ENCODE results near the gene FNDC3B. TPM values are rescaled to one million over a fixed set of nuclear protein-coding genes. Genes with fewer than 3 reads are reported as not detected.

FNDC3B gene
- total RNA-seq, 1 donor from 2014 or later = 79.2 TPM

DNA sequence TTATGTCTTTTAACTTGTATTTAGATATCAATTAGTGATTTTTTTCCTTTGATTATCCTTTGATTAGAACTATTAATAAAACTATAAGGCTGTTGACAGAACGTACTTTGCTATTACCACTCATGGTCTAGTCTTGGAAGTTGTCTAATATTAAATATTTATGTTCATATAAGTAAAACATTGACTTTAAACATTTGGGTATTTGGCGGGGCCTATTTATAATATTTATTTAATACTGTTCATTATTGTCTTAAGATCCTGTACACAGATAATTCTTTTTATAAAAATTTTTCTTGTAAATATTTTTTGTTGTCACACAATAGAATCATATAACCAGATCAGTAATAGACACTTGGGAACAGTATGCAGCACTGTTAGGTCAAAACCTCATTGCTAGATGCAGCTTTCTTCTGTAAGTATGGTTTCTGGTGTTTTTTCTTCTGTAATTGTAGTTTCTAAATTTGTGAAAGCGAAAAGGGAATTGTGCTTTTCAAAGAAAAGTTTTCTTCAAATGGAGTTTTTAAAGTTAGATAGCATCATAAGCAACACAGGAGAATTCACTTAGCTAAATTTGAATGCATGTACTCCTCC is 93.4 kb downstream of the FNDC3B start:
- no peak overlapping the region for H3K27ac Mint-ChIP-seq
- H3K27me3 Mint-ChIP-seq = no peaks in the 10 kb centered on the region
- peaks cover 54% of the 10 kb centered on the region for H3K4me1 Mint-ChIP-seq (ENCODE audit: unreplicated experiment)
- TF ChIP-seq, protein P1, sequence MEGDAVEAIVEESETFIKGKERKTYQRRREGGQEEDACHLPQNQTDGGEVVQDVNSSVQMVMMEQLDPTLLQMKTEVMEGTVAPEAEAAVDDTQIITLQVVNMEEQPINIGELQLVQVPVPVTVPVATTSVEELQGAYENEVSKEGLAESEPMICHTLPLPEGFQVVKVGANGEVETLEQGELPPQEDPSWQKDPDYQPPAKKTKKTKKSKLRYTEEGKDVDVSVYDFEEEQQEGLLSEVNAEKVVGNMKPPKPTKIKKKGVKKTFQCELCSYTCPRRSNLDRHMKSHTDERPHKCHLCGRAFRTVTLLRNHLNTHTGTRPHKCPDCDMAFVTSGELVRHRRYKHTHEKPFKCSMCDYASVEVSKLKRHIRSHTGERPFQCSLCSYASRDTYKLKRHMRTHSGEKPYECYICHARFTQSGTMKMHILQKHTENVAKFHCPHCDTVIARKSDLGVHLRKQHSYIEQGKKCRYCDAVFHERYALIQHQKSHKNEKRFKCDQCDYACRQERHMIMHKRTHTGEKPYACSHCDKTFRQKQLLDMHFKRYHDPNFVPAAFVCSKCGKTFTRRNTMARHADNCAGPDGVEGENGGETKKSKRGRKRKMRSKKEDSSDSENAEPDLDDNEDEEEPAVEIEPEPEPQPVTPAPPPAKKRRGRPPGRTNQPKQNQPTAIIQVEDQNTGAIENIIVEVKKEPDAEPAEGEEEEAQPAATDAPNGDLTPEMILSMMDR (conservative IDR thresholded peaks at IDR 0.05) = no peak
- peaks cover 26% of the 10 kb centered on the region for H3K36me3 Mint-ChIP-seq
- H3K9me3 Mint-ChIP-seq = no peaks in the 10 kb centered on the region
- H3K4me3 Mint-ChIP-seq = no peak overlapping the region
- no peak for DNase-seq (ENCODE audit: extremely low spot score, unreplicated experiment)

DNA sequence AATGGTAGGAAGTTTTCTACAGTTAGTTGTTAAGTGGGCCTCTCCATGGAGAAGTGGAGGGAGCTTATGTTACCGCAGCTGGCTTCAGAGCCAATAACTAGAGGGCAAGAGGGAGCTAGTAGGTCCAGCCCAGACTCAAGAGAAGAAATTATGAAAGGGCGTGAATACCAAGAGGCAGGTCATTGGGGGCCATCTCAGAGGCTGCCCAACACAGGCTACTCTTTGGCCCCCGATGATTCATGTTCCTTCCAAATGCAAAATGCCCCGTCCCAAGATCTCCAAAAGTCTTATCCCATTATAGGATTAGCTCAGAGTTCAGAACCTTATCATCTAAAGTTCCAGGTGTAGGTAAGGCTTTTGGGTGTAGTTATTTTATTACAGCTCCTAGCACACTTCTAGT is 94.5 kb downstream of the FNDC3B start:
- H3K27ac Mint-ChIP-seq = no peak overlapping the region

DNA sequence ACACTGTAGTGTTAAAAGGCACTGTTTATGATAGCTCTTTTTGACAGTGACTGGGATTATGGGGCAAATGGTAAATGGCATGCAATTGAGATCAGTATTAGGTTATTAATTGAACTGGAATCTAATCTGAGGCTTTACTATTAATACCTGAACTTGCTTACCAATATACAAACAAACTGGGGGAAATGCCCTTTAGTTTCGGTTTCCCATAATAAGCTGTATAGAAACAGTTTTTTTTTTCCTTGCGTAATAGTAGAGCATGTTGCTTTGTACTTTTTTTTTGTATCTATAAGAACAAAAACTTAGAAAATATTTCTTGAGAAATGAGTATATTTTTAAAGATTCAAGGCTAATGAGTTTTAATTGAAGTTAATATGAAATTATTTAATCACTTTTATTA is 95.0 kb downstream of the FNDC3B start:
- Mint-ChIP-seq H3K4me3 (no peak overlapping the region), H3K4me1 (ENCODE audit: unreplicated experiment) (peaks cover 53% of the 10 kb centered on the region), H3K27ac (no peak overlapping the region), H3K36me3 (peaks cover 26% of the 10 kb centered on the region), H3K27me3 (no peaks in the 10 kb centered on the region), H3K9me3 (no peaks in the 10 kb centered on the region)
- DNase-seq (ENCODE audit: extremely low spot score, unreplicated experiment) = no peak
- TF ChIP-seq, protein P1 (conservative IDR thresholded peaks at IDR 0.05) = no peak

More for the DNA sequence above, 94.5 kb downstream of the FNDC3B start:
- Mint-ChIP-seq H3K4me3 (no peak overlapping the region), H3K9me3 (no peaks in the 10 kb centered on the region), H3K27me3 (no peaks in the 10 kb centered on the region), H3K4me1 (ENCODE audit: unreplicated experiment) (peaks cover 52% of the 10 kb centered on the region), H3K36me3 (peaks cover 26% of the 10 kb centered on the region)
- no peak for DNase-seq (ENCODE audit: extremely low spot score, unreplicated experiment)
- TF ChIP-seq, protein P1 (conservative IDR thresholded peaks at IDR 0.05) = no peak

DNA sequence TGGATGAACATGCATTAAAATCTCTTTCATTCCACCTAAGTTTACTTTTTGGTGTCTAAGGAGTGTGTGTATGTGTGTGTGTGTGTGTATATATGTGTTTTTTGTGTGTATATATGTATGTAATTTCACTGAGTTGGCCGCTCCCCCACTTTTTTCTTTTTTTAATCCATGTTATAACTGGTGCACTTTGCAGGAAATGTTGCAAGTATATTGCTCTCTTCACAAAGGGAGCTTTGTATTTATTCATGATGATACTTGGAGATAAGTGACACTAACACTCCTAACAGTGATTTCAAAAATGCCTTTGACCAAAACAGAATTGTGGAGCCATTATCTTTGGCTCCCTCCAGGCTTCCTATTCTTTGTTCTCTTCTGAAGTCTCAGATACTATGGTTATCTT is 95.8 kb downstream of the FNDC3B start:
- no peaks in the 10 kb centered on the region for H3K27me3 Mint-ChIP-seq
- TF ChIP-seq, protein P1 (conservative IDR thresholded peaks at IDR 0.05) = no peak
- H3K36me3 Mint-ChIP-seq = peaks cover 26% of the 10 kb centered on the region
- H3K27ac Mint-ChIP-seq = no peak overlapping the region
- no peaks in the 10 kb centered on the region for H3K9me3 Mint-ChIP-seq
- H3K4me3 Mint-ChIP-seq = no peak overlapping the region
- DNase-seq (ENCODE audit: extremely low spot score, unreplicated experiment) = no peak
- H3K4me1 Mint-ChIP-seq (ENCODE audit: unreplicated experiment) = peaks cover 48% of the 10 kb centered on the region

DNA sequence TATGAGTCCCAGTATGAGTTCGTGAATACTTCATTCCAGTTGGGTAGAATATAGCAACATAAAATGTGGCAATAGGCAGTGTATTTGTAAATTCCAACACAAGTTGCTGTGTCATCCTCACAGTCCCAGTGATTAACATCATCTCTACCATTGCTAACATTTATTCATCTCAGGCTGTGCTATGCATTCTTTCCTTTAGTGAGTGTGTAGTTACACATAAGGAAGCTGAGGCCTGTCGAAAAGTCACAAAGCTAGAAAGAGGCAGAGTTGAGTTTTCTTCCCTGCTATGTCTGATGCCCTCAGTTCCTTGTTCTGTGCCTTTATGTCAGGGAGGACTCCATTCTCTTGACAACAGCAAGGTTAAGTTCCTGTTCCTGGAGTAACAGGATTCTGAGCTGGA is 96.4 kb downstream of the FNDC3B start:
- Mint-ChIP-seq H3K27ac (peak overlapping the region; percentile 59), H3K36me3 (peaks cover 26% of the 10 kb centered on the region), H3K27me3 (no peaks in the 10 kb centered on the region), H3K9me3 (no peaks in the 10 kb centered on the region), H3K4me3 (no peak overlapping the region), H3K4me1 (ENCODE audit: unreplicated experiment) (peaks cover 49% of the 10 kb centered on the region)
- TF ChIP-seq, protein P1 (conservative IDR thresholded peaks at IDR 0.05) = no peak
- no peak for DNase-seq (ENCODE audit: extremely low spot score, unreplicated experiment)

Measured in type B pancreatic cell (in vitro differentiated cells).